Mucosa of stomach (tissue), 1 donor: Measurements from ENCODE around the gene RGS1.
"Not testable (repeated sequence)": the region's sequence is repeated elsewhere in the genome, so short reads cannot be mapped to it uniquely, and the experiment has no call there.

Experiments used
- H3K27me3 ChIP-seq: one replicate; pipeline ENCODE4 v1.7.0; 2013; ENCODE audit warnings: mild to moderate bottlenecking, low read length; ENCODE audit not compliant: control insufficient read depth, insufficient read depth
- H3K36me3 ChIP-seq: one replicate; pipeline ENCODE4 v1.7.0; 2013; ENCODE audit warnings: low read length; ENCODE audit not compliant: control insufficient read depth, insufficient read depth
- H3K4me1 ChIP-seq: one replicate; pipeline ENCODE4 v1.7.0; 2013; ENCODE audit warnings: mild to moderate bottlenecking, low read length; ENCODE audit not compliant: control insufficient read depth, insufficient read depth
- H3K4me3 ChIP-seq: one replicate; pipeline ENCODE4 v1.7.0; 2013; ENCODE audit warnings: low read length
- H3K9ac ChIP-seq: one replicate; pipeline ENCODE4 v1.7.0; 2013; ENCODE audit warnings: mild to moderate bottlenecking, low read length, moderate library complexity
- H3K9me3 ChIP-seq: one replicate; pipeline ENCODE4 v1.7.0; 2013; ENCODE audit warnings: mild to moderate bottlenecking, low read length, moderate library complexity; ENCODE audit not compliant: control insufficient read depth
- donor health status: Pancreatic carcinoma.

RGS1 gene

GRCh38 chr1:192575499-192576189, at the start of gene RGS1:
Gene RGS1, plus strand, starts transcription at chr1:192575773. Its CDS starts 20 bp downstream, at chr1:192575793.
- Histone ChIP-seq H3K27me3 (no peaks in the 10 kb centered on the region), H3K4me1 (no peaks in the 10 kb centered on the region), H3K9ac (peak within 1 kb of the TSS; percentile 3), H3K4me3 (no peak within 1 kb of the TSS), H3K9me3 (no peaks in the 10 kb centered on the region), H3K36me3 (no peaks in the 10 kb centered on the region)

GRCh38 chr1:192527111-192527795, 48.3 kb upstream of the RGS1 start:
- Histone ChIP-seq H3K4me1 (no peaks in the 10 kb centered on the region), H3K9me3 (no peaks in the 10 kb centered on the region), H3K36me3 (no peaks in the 10 kb centered on the region), H3K4me3 (no peak overlapping the region), H3K9ac (no peak overlapping the region), H3K27me3 (no peaks in the 10 kb centered on the region)

- Histone ChIP-seq H3K27me3 (no peaks in the 10 kb centered on the region), H3K9me3 (no peaks in the 10 kb centered on the region), H3K9ac (no peak overlapping the region), H3K36me3 (no peaks in the 10 kb centered on the region), H3K4me3 (no peak overlapping the region), H3K4me1 (no peaks in the 10 kb centered on the region)
Measured at GRCh38 chr1:192527950-192528349, 47.6 kb upstream of the RGS1 start.

- H3K4me1 ChIP-seq = no peaks in the 10 kb centered on the region
- H3K36me3 ChIP-seq = no peaks in the 10 kb centered on the region
- H3K9ac ChIP-seq = no peak overlapping the region
- H3K4me3 ChIP-seq = no peak overlapping the region
- no peaks in the 10 kb centered on the region for H3K27me3 ChIP-seq
- H3K9me3 ChIP-seq = no peaks in the 10 kb centered on the region
Measured at GRCh38 chr1:192529031-192529755, 46.4 kb upstream of the RGS1 start.

GRCh38 chr1:192529811-192530210, 45.8 kb upstream of the RGS1 start:
- Histone ChIP-seq H3K27me3 (no peaks in the 10 kb centered on the region), H3K4me3 (no peak overlapping the region), H3K36me3 (no peaks in the 10 kb centered on the region), H3K9ac (no peak overlapping the region), H3K4me1 (no peaks in the 10 kb centered on the region), H3K9me3 (no peaks in the 10 kb centered on the region)

- Histone ChIP-seq H3K9ac (no peak overlapping the region), H3K9me3 (no peaks in the 10 kb centered on the region), H3K27me3 (no peaks in the 10 kb centered on the region), H3K4me3 (no peak overlapping the region), H3K36me3 (no peaks in the 10 kb centered on the region), H3K4me1 (no peaks in the 10 kb centered on the region)
Measured at GRCh38 chr1:192530254-192530653, 45.3 kb upstream of the RGS1 start.

GRCh38 chr1:192531037-192531703, 44.4 kb upstream of the RGS1 start:
- not testable (repeated sequence) for H3K9me3 ChIP-seq, H3K36me3 ChIP-seq, H3K4me3 ChIP-seq, H3K27me3 ChIP-seq, H3K4me1 ChIP-seq, H3K9ac ChIP-seq

GRCh38 chr1:192534666-192535065, 40.9 kb upstream of the RGS1 start:
- H3K9me3 ChIP-seq = no peaks in the 10 kb centered on the region
- H3K9ac ChIP-seq = no peak overlapping the region

GRCh38 chr1:192535916-192536664, 39.5 kb upstream of the RGS1 start:
- H3K27me3 ChIP-seq = no peaks in the 10 kb centered on the region
- peaks cover 8% of the 10 kb centered on the region for H3K4me1 ChIP-seq
- H3K9ac ChIP-seq = no peak overlapping the region
- no peaks in the 10 kb centered on the region for H3K36me3 ChIP-seq
- no peak overlapping the region for H3K4me3 ChIP-seq
- H3K9me3 ChIP-seq = no peaks in the 10 kb centered on the region

More at GRCh38 chr1:192534666-192535065, 40.9 kb upstream of the RGS1 start:
- Histone ChIP-seq H3K4me1 (peaks cover 5% of the 10 kb centered on the region), H3K27me3 (no peaks in the 10 kb centered on the region), H3K36me3 (no peaks in the 10 kb centered on the region), H3K4me3 (no peak overlapping the region)

- H3K36me3 ChIP-seq = no peaks in the 10 kb centered on the region
- H3K27me3 ChIP-seq = no peaks in the 10 kb centered on the region
- peaks cover 8% of the 10 kb centered on the region for H3K4me1 ChIP-seq
- no peak overlapping the region for H3K9ac ChIP-seq
- no peak overlapping the region for H3K4me3 ChIP-seq
- no peaks in the 10 kb centered on the region for H3K9me3 ChIP-seq
Measured at GRCh38 chr1:192538407-192539296, 36.9 kb upstream of the RGS1 start.
